NCI-H1417 treated with DMSO at 0.1 percent for 48 hours (cell line): ENCODE results near the gene HDAC4.

Experiments used
- DNase-seq: peaks from one replicate; lab custom pipeline; 2025; lab: John Stamatoyannopoulos, UW

HDAC4 gene

GRCh38 chr2:239200646-239201530, 199.9 kb downstream of the HDAC4 start:
- DNase-seq = no peak

- no peak for DNase-seq
Observed at GRCh38 chr2:239199041-239199768, 201.6 kb downstream of the HDAC4 start.

DNA sequence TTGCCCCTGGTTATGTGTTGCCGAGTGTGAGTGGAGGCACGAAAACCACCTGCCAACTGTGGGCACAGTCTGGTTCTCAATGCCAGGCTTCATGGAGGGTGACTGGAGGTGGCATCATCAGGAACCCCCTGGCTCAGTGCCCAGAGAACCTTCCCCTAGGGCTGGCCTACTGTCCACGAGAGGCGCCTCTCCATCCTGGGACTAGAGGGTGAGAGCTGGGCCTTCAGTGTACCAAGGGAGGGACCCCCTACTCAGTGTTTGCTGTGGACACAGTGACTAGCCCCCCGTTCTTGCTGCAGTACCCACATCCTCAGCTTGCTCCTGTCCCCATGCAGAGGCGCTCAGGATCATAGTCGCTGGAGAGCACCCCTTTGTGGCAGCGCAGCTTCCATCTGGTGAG, 202.6 kb downstream of the HDAC4 start:
- DNase-seq = no peak

GRCh38 chr2:239197146-239197545, 203.7 kb downstream of the HDAC4 start:
- DNase-seq = no peak

GRCh38 chr2:239196474-239197021, 204.3 kb downstream of the HDAC4 start:
- no peak for DNase-seq

DNA sequence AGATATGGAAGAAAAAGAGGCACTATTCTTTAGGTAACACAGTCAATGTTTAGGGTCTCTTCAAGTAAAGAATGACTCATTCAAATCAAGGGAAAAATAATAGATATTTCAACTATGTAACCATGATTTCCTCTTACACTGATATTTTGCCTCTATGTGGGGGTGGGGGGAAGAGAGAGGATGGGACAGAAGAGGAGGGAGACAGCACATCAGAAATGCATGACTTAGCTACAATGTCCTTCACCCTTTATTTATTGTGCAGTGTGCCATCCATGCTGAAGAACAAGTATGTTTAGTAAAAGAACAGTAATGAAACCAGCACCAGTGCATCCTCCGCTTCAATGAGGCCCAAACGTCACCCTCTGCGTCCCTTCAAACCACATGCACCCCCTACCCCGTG, 204.8 kb downstream of the HDAC4 start:
- DNase-seq = no peak

DNA sequence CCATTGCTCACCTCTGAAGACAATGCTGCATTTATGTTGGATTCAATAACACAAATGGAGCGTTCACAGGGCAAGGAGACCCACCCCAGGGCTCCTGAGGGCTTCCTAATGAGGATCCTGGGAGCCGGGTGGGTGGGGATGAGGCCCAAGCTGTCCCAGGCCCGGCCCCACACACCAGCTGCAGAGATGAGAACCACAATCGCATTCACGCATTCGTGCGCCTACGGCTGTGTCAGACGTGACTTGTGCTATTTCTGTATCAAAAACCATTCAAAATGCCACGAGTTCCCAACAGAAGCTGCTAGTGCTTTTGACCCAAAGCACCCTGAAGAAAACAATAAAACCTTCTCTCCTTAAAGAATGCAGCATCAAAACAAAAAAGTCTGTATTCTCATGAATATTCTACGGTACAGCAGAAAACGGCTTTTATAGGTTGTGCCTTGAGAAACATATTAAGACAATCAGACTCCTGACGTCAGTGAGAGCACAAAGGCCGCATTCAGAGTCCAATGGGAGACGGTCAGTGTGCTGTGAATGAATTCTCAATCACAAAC, 205.4 kb downstream of the HDAC4 start:
- no peak for DNase-seq

DNA sequence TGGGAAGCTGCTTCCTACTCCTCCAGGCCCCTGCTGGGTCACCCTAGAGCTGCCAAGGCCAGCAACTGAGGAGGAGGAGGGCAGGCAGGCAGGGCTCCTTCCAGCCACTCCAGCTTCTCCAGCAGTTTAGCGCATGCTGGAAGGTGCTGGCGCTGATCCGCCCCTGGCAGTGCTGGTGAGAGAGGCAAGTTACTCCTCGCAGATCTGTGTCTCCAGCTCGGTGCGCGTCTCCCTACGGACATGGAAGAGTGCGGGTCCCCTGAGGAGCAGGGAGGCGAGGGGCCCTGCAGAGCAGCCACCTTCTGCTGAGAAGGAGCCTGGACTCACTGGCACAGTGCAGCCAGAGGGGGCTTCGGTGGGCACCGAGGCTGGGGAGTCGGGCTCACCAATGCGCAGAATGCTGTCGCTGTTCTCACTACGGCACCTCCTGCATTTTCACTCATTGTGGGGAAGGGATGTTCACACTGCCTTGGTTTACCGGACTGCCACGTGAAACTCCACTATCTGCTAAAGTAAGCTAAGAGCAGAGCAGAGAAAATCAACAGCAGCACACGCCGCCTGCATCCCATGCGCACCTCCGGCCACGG, 206.0 kb downstream of the HDAC4 start:
- no peak for DNase-seq

DNA sequence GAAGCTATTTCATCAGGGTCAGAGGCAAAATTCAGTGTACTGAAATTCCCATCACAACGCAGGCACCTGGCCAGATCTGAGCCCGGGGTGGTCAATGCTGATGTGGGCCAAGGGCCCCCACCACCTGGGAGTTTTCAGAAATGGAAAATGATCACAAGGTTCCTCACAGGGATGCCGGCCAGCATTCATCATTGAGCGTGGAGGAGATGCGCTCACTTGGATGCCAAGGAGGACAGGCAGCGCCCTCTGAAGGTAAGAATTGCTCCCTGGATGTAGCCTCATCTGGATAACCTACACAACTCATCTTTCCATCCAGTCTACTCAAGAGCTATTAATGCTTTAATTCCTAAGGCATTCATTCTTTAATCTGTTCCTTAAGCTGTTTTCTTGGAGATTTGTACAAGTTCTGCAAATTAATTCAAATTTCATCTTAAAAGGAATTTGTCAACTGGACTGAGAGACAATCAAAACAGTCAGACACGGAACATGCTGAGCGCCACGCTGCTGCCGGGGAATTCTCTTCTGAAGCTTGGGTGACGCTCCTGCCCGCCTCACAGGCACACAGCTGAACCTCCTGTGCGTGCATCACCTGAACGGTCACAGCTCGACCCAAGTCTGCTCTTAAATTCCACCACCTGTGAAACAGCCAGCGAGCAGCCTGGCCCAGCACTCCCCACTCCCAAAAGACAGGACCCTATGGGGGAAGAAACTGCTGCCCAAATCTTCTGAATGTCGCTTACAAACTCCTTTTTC, 206.7 kb downstream of the HDAC4 start:
- DNase-seq = no peak

DNA sequence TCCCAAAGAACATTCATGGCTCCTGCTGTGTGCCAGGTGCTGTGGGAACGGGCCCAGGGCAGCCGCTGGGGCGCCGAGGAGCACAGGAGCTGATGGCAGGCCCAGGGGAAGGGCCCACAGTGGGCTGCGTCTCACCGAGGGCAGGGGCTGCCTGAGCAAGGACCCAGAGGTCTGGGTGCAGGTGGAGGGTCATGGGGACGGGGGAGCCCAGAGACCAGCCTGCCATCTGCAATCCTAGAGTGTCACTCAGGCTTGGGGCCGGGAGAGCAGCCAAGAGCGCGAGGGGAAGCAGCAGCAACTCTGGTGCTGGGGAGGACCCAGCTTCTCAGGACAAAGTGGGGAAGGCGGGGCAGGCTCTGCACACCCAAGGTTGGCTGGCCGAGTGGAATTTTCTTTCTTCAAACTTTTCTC, 207.4 kb downstream of the HDAC4 start:
- DNase-seq = no peak

DNA sequence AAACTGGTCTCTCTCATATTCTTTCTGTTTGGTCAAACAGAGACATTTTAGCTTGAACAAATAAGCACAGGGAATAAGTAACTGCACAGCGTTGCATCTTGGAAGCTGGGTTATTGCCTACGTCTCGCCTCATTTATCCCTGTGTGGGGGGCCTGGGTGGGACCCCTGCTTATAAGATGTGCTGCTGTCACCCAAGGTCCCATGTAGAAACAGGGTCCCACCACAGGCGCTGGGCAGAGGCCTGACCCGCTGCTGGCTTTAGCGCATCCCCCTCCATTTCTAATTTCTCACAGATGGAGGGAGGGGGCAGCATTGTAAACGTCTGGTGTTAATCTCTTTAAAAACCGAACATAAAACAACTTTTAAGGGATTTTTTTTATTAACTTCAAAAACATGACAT, 207.8 kb downstream of the HDAC4 start:
- DNase-seq = no peak

GRCh38 chr2:239192456-239192855, 208.4 kb downstream of the HDAC4 start:
- DNase-seq = no peak

DNA sequence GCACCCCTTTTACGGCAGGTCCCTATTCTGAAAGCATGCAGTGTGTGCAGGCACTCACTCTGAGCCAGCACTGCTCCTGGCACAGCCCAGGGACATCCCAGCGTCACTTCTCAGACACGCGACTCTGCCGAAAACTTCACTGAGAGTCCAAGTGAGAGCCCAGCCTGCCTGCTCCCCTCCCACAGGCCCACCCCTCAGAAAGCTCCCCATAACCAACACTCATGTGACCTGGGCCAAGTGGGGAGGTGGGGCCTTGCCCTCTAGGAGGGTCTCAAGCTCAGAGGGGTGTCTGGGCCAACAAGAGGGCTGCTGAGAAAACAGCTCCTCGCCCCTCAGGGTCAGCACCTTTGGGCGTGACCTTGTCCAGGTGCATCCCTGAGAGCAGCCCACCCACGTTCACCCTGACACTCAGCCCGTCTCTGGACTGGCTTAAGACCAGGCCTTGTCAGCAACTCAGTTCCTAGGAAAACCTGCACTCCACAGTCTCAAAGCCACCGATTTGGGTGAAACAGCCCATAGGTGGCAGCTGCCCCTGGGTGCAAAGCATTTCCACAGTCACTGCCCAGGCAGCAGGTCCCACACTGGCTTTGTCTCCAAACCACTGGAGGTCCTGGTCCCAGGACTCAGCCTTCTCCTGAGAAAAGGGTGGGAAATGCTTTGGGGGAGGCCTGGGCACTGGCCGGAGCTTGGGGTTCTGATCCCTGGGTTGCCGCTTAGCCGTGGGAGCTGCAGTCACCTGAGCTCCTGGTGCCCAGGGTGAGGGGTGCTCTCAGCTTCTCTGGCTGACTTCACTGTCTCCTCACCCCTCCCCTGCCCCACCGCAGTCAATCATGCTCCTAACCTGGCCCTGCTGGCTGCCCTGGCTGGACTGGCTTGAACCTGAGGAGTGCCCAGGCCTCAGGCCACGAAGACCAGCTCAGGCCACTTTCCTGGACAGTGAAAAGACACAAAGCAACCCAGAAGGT, 209.6 kb downstream of the HDAC4 start:
- no peak for DNase-seq

- DNase-seq = no peak
Observed at GRCh38 chr2:239190361-239190760, 210.5 kb downstream of the HDAC4 start.

GRCh38 chr2:239189711-239190131, 211.1 kb downstream of the HDAC4 start:
- DNase-seq = no peak

DNA sequence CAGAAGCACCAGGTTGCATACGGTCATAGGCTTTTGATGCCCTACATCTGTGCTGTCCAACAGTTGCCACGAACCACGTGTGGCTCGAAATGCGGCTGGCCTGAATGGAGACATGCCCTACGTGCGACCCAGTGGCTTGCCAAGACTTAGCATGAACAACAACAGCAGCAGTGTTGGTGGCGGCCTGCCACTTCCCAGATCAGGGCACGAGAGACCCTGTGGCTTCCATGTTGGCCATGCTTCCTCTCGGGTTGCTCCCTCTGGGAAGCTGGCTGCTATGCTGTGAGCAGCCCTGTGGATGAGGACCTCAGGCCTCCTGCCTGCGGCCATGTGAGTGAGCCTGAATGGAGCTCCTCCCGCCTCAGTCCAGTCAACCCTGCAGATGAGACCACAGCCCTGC, 212.3 kb downstream of the HDAC4 start:
- DNase-seq = no peak

- no peak for DNase-seq
Observed at GRCh38 chr2:239187464-239188253, 213.2 kb downstream of the HDAC4 start.

DNA sequence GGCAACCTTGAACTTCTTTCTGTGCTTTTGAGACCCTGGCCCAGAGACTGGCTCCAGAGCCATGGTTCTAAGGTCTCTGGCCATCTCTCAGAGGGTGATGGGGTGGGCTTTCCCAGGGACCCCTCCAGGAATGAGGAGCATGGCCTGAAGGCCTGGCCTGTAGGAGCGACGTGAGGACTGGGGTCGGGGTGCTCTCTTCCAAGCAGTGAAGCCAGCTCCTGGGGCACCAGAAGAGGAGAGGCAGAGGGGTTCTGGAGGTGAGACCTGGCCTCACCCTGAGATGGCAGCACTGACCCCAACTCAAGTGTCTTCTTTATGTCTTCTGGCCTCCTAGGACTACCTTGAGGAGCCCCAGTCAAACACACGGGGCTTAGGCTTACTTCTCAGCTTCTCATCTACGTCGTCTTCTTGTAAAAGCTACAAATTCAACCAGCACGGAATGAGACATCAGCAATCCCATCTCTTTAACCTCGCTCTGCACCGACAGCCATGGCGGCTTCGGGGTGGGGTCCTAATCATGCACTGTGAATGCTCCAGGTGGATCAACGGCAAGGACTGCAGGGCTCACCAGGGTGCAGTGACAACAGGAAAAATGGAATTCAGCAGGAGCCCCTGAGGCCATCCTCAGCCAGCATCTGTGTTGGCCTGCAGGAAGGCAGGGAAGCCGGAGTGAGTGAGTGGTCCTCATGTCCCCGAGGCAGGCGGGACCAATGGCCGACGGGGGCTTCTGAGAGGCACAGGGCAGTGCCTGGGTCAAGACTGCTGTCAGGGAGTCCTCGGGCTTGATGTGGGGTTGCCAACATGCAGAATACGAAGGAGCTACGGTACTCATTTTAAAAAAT, 214.1 kb downstream of the HDAC4 start:
- no peak for DNase-seq
